ENCODE results near the gene PTPRU.

Gene PTPRU

GRCh38 chr1:29208442-29208841 is 27.9 kb upstream of the PTPRU start:
- POLR2A ChIA-PET: no interaction called here
- TF ChIP-seq ZNF596 (tag by site-specific recombination; IDR thresholded peaks at IDR 0.05): no peak
- no peak for TF ChIP-seq ZNF132 (tag by site-specific recombination; IDR thresholded peaks at IDR 0.05; ENCODE audit: borderline replicate concordance)

GRCh38 chr1:29209173-29209572 is 27.1 kb upstream of the PTPRU start:
- ChIA-PET CTCF (interaction anchor here (0.6 kb wide), 1 partner anchor 462 kb away, joined by 3 read pairs; no protein-coding TSS in a partner anchor), POLR2A (no interaction called here)
- Histone ChIP-seq H3K4me1 (ENCODE audit: control insufficient read depth, insufficient read depth, low read length) (no peaks in the 10 kb centered on the region), H3K27ac (ENCODE audit: extremely low read depth, low read depth, low read length) (no peak overlapping the region), H3K4me3 (ENCODE audit: low read depth, low read length) (no peak overlapping the region), H3K36me3 (ENCODE audit: control insufficient read depth in 2 of 2, insufficient read depth in 1 of 2, low read length in 2 of 2) (peaks cover 8 to 71% of the 10 kb centered on the region in 2 experiments; a peak in 2 of 3 replicates), H3K9me3 (ENCODE audit: control insufficient read depth, insufficient read depth, low read depth, low read length) (no peaks in the 10 kb centered on the region)
- TF ChIP-seq ZNF302 (tag by site-specific recombination; IDR thresholded peaks at IDR 0.05; ENCODE audit: low read depth) (no peak), ZNF513 (tag by site-specific recombination; IDR thresholded peaks at IDR 0.05) (no peak), ZNF157 (tag by site-specific recombination; IDR thresholded peaks at IDR 0.05) (no peak), ZNF121 (tag by site-specific recombination; IDR thresholded peaks at IDR 0.05) (no peak), ZSCAN30 (tag by site-specific recombination; IDR thresholded peaks at IDR 0.05) (no peak), MZF1 (tag by site-specific recombination; IDR thresholded peaks at IDR 0.05; ENCODE audit: borderline replicate concordance) (no peak), ZNF629 (tag by site-specific recombination; IDR thresholded peaks at IDR 0.05) (no peak), ZNF311 (tag by site-specific recombination; IDR thresholded peaks at IDR 0.05; ENCODE audit: borderline replicate concordance) (no peak), ZBTB10 (tag by site-specific recombination; IDR thresholded peaks at IDR 0.05) (no peak), ZNF837 (tag by site-specific recombination; IDR thresholded peaks at IDR 0.05) (no peak), ZNF76 (tag by site-specific recombination; IDR thresholded peaks at IDR 0.05; ENCODE audit: borderline replicate concordance, low read depth) (no peak), ZNF239 (tag by site-specific recombination; IDR thresholded peaks at IDR 0.05) (no peak), ZSCAN5A (tag by site-specific recombination; IDR thresholded peaks at IDR 0.05) (no peak), GLI2 (tag by site-specific recombination; IDR thresholded peaks at IDR 0.05; ENCODE audit: borderline replicate concordance, low read depth) (no peak), ZBTB7A (tag by site-specific recombination; IDR thresholded peaks at IDR 0.05; ENCODE audit: low read depth) (no peak), ZBTB17 (tag by site-specific recombination; IDR thresholded peaks at IDR 0.05) (no peak), PRDM6 (tag by site-specific recombination; IDR thresholded peaks at IDR 0.05) (no peak), ZSCAN23 (tag by site-specific recombination; IDR thresholded peaks at IDR 0.05) (no peak), GLIS2 (tag by site-specific recombination; IDR thresholded peaks at IDR 0.05) (no peak)

More at GRCh38 chr1:29208442-29208841, 27.9 kb upstream of the PTPRU start:
- Histone ChIP-seq H3K4me3 (ENCODE audit: low read depth, low read length) (no peak overlapping the region), H3K27ac (ENCODE audit: extremely low read depth, low read depth, low read length) (no peak overlapping the region), H3K9me3 (ENCODE audit: control insufficient read depth, insufficient read depth, low read depth, low read length) (no peaks in the 10 kb centered on the region), H3K36me3 (ENCODE audit: control insufficient read depth in 2 of 2, insufficient read depth in 1 of 2, low read length in 2 of 2) (peaks cover 8 to 72% of the 10 kb centered on the region in 2 experiments; a peak in 2 of 3 replicates), H3K4me1 (ENCODE audit: control insufficient read depth, insufficient read depth, low read length) (no peaks in the 10 kb centered on the region)
- CTCF ChIA-PET: interaction anchor here (0.7 to 1.3 kb wide), 3 partner anchors 323 to 1144 kb away, joined by 3 to 7 read pairs (median 4); no protein-coding TSS in a partner anchor
